AG09309 (cell line): ENCODE measurements around the gene MORN3.

Experiments
- DNase-seq: peaks from one replicate; pipeline ENCODE4 v3.0.0-alpha.2; 2010; ENCODE audit warnings: low read depth
- H3K4me3 ChIP-seq: 2 replicates; pipeline ENCODE4 v1.5.1; 2011; ENCODE audit warnings: mild to moderate bottlenecking, low read depth, low read length, moderate library complexity; ENCODE audit not compliant: control insufficient read depth
- CTCF ChIP-seq: IDR thresholded peaks from 2 replicates; pipeline ENCODE4 v1.5.1; 2011; ENCODE audit warnings: mild to moderate bottlenecking, low read depth, low read length, inconsistent platforms; ENCODE audit not compliant: insufficient read depth, control insufficient read depth; ENCODE audit errors: missing control alignments

The MORN3 gene

GRCh38 chr12:121626853-121627640 is 42.4 kb downstream of the MORN3 start:
- no peak for DNase-seq
- peak overlapping the region; percentile 69 for H3K4me3 ChIP-seq
- TF ChIP-seq CTCF = peak; percentile 36

GRCh38 chr12:121626087-121626852 is 43.2 kb downstream of the MORN3 start, which contains the start of gene ORAI1:
Gene ORAI1 (plus strand): TSS chr12:121626530.
- no peak for DNase-seq
- no peak for TF ChIP-seq CTCF
- peak within 1 kb of the TSS; percentile 69 for H3K4me3 ChIP-seq

- no peak for TF ChIP-seq CTCF
- H3K4me3 ChIP-seq = no peak overlapping the region
- no peak for DNase-seq
Observed at GRCh38 chr12:121620333-121620891, 49.0 kb downstream of the MORN3 start.

- no peak for DNase-seq
- TF ChIP-seq CTCF = no peak
- no peak overlapping the region for H3K4me3 ChIP-seq
Observed at GRCh38 chr12:121618659-121619233, 50.7 kb downstream of the MORN3 start.

GRCh38 chr12:121614872-121615467 is 54.5 kb downstream of the MORN3 start:
- DNase-seq = no peak
- H3K4me3 ChIP-seq = no peak overlapping the region
- TF ChIP-seq CTCF = no peak

GRCh38 chr12:121613462-121613861 is 56.0 kb downstream of the MORN3 start:
- no peak overlapping the region for H3K4me3 ChIP-seq
- no peak for DNase-seq
- TF ChIP-seq CTCF = no peak
